Fibroblast of lung (primary cell): ENCODE measurements around the gene CLSTN2.

Experiments used
- EZH2 ChIP-seq: IDR thresholded peaks from 2 replicates; pipeline ENCODE4 v1.5.1; 2012; ENCODE audit warnings: low read length, control low read depth, mild to moderate bottlenecking; ENCODE audit errors: missing control alignments
- TF ChIP-seq, protein P1 (sequence below), 2 donors: IDR thresholded peaks in 1 of 2; conservative IDR thresholded peaks in 1 of 2; 1 replicate in 1 of 2; 2 replicates in 1 of 2; pipeline ENCODE4 v1.5.1; 2011 to 2012; ENCODE audit warnings: low read length in 2 of 2, control low read depth in 1 of 2, inconsistent platforms in 1 of 2, low read depth in 1 of 2, mild to moderate bottlenecking in 1 of 2

DNA sequence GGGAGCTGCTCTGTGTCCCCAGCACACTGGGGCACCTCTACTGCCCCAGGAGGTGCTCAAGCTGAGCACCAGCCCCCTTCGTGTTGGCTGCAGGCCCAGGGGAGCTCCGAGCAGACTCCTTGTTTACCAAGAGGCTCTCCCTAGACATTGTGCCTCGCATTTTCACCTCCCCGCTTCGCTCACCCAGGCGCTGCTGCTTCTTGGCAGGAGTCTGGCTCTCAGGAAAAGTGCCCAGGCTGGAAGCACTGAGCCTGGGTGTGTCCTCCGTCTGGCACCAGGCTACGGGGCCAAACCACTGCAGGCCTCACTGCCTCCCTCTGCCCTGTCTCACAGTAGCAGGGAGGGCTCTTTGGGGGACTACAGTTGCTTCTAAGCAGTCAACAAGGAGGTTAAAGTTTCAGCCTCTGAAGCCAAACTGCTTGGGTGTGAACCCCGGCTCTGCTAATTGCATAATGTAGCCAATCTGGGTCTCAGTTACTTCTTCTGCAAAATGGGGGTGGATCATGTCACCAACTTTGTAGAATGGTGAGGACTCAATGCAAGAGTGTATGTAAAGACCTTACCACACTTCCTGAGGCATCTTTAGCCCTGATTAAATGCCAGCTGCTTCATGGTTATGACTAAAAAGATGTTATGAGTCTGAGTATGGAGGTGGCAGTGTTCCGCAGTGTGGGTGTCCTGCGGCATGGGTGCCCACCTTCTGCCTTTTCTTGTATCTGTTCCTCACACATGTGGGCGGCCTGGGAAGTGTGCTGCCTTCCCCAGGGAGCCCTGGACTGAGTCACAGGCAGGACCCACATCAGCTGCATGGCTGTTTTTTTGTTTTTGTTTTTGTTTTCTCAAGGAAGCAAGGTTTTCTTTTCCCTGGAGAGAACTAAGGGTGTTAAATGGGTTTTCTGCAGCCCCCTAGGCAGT lies 88.9 kb downstream of the CLSTN2 start:
- TF ChIP-seq, protein P1, sequence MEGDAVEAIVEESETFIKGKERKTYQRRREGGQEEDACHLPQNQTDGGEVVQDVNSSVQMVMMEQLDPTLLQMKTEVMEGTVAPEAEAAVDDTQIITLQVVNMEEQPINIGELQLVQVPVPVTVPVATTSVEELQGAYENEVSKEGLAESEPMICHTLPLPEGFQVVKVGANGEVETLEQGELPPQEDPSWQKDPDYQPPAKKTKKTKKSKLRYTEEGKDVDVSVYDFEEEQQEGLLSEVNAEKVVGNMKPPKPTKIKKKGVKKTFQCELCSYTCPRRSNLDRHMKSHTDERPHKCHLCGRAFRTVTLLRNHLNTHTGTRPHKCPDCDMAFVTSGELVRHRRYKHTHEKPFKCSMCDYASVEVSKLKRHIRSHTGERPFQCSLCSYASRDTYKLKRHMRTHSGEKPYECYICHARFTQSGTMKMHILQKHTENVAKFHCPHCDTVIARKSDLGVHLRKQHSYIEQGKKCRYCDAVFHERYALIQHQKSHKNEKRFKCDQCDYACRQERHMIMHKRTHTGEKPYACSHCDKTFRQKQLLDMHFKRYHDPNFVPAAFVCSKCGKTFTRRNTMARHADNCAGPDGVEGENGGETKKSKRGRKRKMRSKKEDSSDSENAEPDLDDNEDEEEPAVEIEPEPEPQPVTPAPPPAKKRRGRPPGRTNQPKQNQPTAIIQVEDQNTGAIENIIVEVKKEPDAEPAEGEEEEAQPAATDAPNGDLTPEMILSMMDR (conservative IDR thresholded peaks at IDR 0.05 in 1 of 2, IDR thresholded peaks at IDR 0.05 in 1 of 2; ENCODE audit: low read depth in 1 of 2, low read length in 2 of 2), result no peak
- TF ChIP-seq EZH2, result no peak
